HS-5 (cell line): ENCODE data around the gene CHRNB2.
"Not testable (repeated sequence)": the region's sequence is repeated elsewhere in the genome, so short reads cannot be mapped to it uniquely, and the experiment has no call there.

Experiments used
- DNase-seq: peaks from one replicate; pipeline ENCODE4 v3.0.0-alpha.2; 2012; ENCODE audit warnings: low read depth

Gene CHRNB2

GRCh38 chr1:154567386-154568156 lies at the start of gene CHRNB2:
Gene CHRNB2, plus strand, starts transcription at chr1:154567778. Its CDS starts 267 bp downstream, at chr1:154568045.
- DNase-seq = no peak

- no peak for DNase-seq
Measured at GRCh38 chr1:154519591-154519991, 48.0 kb upstream of the CHRNB2 start.

- DNase-seq = no peak
Measured at GRCh38 chr1:154520333-154520732, 47.2 kb upstream of the CHRNB2 start.

GRCh38 chr1:154521695-154522094 lies 45.9 kb upstream of the CHRNB2 start:
- DNase-seq = no peak

GRCh38 chr1:154524881-154525280 lies 42.7 kb upstream of the CHRNB2 start:
- DNase-seq = no peak

GRCh38 chr1:154527192-154527591 lies 40.4 kb upstream of the CHRNB2 start:
- no peak for DNase-seq

GRCh38 chr1:154529308-154529707 lies 38.3 kb upstream of the CHRNB2 start:
- no peak for DNase-seq

GRCh38 chr1:154531950-154532349 lies 35.6 kb upstream of the CHRNB2 start:
- DNase-seq = not testable (repeated sequence)

GRCh38 chr1:154533952-154534844 lies 33.4 kb upstream of the CHRNB2 start:
- no peak for DNase-seq

GRCh38 chr1:154536570-154536969 lies 31.0 kb upstream of the CHRNB2 start:
- DNase-seq = no peak

GRCh38 chr1:154539486-154540483 lies 27.8 kb upstream of the CHRNB2 start:
- no peak for DNase-seq

GRCh38 chr1:154541231-154541630 lies 26.3 kb upstream of the CHRNB2 start:
- no peak for DNase-seq

- DNase-seq = no peak
Measured at GRCh38 chr1:154546264-154547063, 21.1 kb upstream of the CHRNB2 start.

- DNase-seq = no peak
Measured at GRCh38 chr1:154547105-154547732, 20.4 kb upstream of the CHRNB2 start.

- DNase-seq = no peak
Measured at GRCh38 chr1:154548028-154548427, 19.6 kb upstream of the CHRNB2 start.

GRCh38 chr1:154549202-154549770 lies 18.3 kb upstream of the CHRNB2 start:
- no peak for DNase-seq

GRCh38 chr1:154550070-154550469 lies 17.5 kb upstream of the CHRNB2 start:
- no peak for DNase-seq

- DNase-seq = no peak
Measured at GRCh38 chr1:154550657-154551056, 16.9 kb upstream of the CHRNB2 start.

- no peak for DNase-seq
Measured at GRCh38 chr1:154551474-154551873, 16.1 kb upstream of the CHRNB2 start.

- no peak for DNase-seq
Measured at GRCh38 chr1:154552036-154552435, 15.5 kb upstream of the CHRNB2 start.
